ENCODE data around the gene NHS. TPM values are rescaled to one million over a fixed set of nuclear protein-coding genes. Genes with fewer than 3 reads are reported as not detected.

Gene NHS
- total and polyA plus RNA-seq, 2 of the 4 experiments (the other 2 are of a cell fraction) = 0.36 to 0.90 TPM

DNA sequence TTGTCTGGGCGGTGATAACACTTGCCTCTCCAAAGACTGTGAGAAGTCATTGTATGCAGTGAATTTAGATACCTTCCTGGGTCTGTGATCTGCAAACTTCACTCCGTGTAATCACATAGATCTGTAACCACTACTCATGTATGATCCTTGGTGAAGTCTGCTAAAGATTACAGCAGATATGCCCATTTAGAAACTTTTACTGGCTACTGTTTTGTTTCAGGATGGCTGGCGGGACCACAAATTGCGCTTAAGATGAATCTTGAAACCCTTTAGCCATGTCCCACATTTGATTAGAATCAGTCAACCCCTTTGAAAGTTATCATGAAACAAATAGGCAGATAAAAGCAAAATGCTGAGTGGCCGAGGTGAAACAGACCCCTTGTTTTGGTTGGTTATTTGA lies 235.8 kb downstream of the NHS start:
- H4K8ac ChIP-seq (ENCODE audit: low read depth in 2 of 2, low read length in 2 of 2) = no peak overlapping the region
- dilution Hi-C loops (cut with HindIII; ENCODE audit: low sequenced_read_pairs, unreplicated experiment) (no loop called here), intact Hi-C loops (cut with micrococcal nuclease) (no loop called here), in situ Hi-C loops (cut with MboI; ENCODE audit: low sequenced_read_pairs) (no loop called here)
- H4K5ac ChIP-seq (ENCODE audit: low read depth, low read length) = no peak overlapping the region
- no peaks in the 10 kb centered on the region for H3K9me3 ChIP-seq (ENCODE audit: control insufficient read depth, insufficient read depth, low read length)
- ATAC-seq (ENCODE audit: low read depth) = no peak
- no peak for TF ChIP-seq BHLHE40 (IDR thresholded peaks at IDR 0.05; ENCODE audit: low read depth, low read length)
- DNase-seq = no peak
- H2AFZ ChIP-seq (replicated peaks; ENCODE audit: low read length, poor library complexity) = no peak overlapping the region
- H3K4me3 ChIP-seq (ENCODE audit: insufficient read depth, low read depth, low read length) = no peak overlapping the region
- no peak overlapping the region for H2AK5ac ChIP-seq (ENCODE audit: low read depth, low read length)
- WGBS, 2 experiments (ENCODE audit: extremely low coverage in 2 of 2, insufficient read length in 1 of 2) = no CpG with 5 or more reads among the region's 5 CpGs
- no peak overlapping the region for H2BK20ac ChIP-seq (ENCODE audit: low read depth, low read length)
- no peak overlapping the region for H3K4me2 ChIP-seq (ENCODE audit: low read depth, low read length)
- ChIA-PET CTCF (no interaction called here), POLR2A (ENCODE audit: unreplicated experiment) (no interaction called here)
- H3K4me1 ChIP-seq (ENCODE audit: control insufficient read depth, insufficient read depth, low read length) = peaks cover 3% of the 10 kb centered on the region
- no peaks in the 10 kb centered on the region; the same call in none of the 2 replicates for H3K27me3 ChIP-seq (ENCODE audit: control insufficient read depth, insufficient read depth, low read length)
- H2BK120ac ChIP-seq (ENCODE audit: low read depth, low read length) = no peak overlapping the region
- no peaks in the 10 kb centered on the region for H4K20me1 ChIP-seq (ENCODE audit: insufficient read depth, low read length)
- no peak overlapping the region for H3K9ac ChIP-seq (ENCODE audit: low read depth, low read length)
- no peak overlapping the region for H3K4ac ChIP-seq (ENCODE audit: low read depth, low read length)
- H2BK15ac ChIP-seq (ENCODE audit: low read depth, low read length) = no peak overlapping the region
- no peak overlapping the region for H3K27ac ChIP-seq (ENCODE audit: insufficient read depth, low read length)
- BruUV-seq (replicated peaks) = no TSS peak
- H4K91ac ChIP-seq (ENCODE audit: insufficient read depth, low read depth, low read length) = no peak overlapping the region
- H3K23ac ChIP-seq (ENCODE audit: low read depth, low read length) = no peak overlapping the region
- no peaks in the 10 kb centered on the region for H3K9me1 ChIP-seq (ENCODE audit: insufficient read depth, low read length)
- no peak overlapping the region for H2AK9ac ChIP-seq (replicated peaks; ENCODE audit: low read depth, low read length, poor library complexity)
- no peak overlapping the region for H3K18ac ChIP-seq (ENCODE audit: low read depth, low read length)
- no peak overlapping the region for H3K56ac ChIP-seq (ENCODE audit: extremely low read depth, insufficient read depth, low read length)
- H3K36me3 ChIP-seq (ENCODE audit: control insufficient read depth, insufficient read depth, low read length) = no peaks in the 10 kb centered on the region
- no peak overlapping the region for H3K14ac ChIP-seq (replicated peaks; ENCODE audit: low read depth, low read length)
- no peaks in the 10 kb centered on the region for H3K79me1 ChIP-seq (ENCODE audit: low read depth in 1 of 2, low read length in 2 of 2)
- H2BK5ac ChIP-seq (ENCODE audit: low read depth, low read length, poor library complexity, severe bottlenecking) = no peak overlapping the region
